NCI-H69 (cell line): ENCODE results near the gene RAMP2.
"Not testable (repeated sequence)": the region's sequence is repeated elsewhere in the genome, so short reads cannot be mapped to it uniquely, and the experiment has no call there.

ENCODE experiments used
- DNase-seq: peaks from one replicate; lab custom pipeline; 2025; lab: John Stamatoyannopoulos, UW

The RAMP2 gene

GRCh38 chr17:42760652-42761581, at the start of gene RAMP2:
TSS of gene RAMP2 (plus strand) at chr17:42761227. CDS start at chr17:42761262, 35 bp downstream.
- peak; percentile 74 for DNase-seq

- peak; percentile 87 for DNase-seq
Observed at GRCh38 chr17:42720996-42721583, 39.9 kb upstream of the RAMP2 start.

GRCh38 chr17:42723636-42724035, 37.4 kb upstream of the RAMP2 start:
- DNase-seq, result no peak

- no peak for DNase-seq
Observed at GRCh38 chr17:42725143-42725542, 35.9 kb upstream of the RAMP2 start.

- no peak for DNase-seq
Observed at GRCh38 chr17:42740699-42741098, 20.3 kb upstream of the RAMP2 start.

GRCh38 chr17:42742916-42743315, 18.1 kb upstream of the RAMP2 start:
- DNase-seq, result not testable (repeated sequence)

GRCh38 chr17:42743595-42744282, 17.3 kb upstream of the RAMP2 start:
- peak; percentile 62 for DNase-seq

- peak; percentile 94 for DNase-seq
Observed at GRCh38 chr17:42744283-42744805, 16.7 kb upstream of the RAMP2 start.

GRCh38 chr17:42744806-42745617, 16.0 kb upstream of the RAMP2 start, which contains the start of gene EZH1:
TSS of gene EZH1 (minus strand) at chr17:42745040. CDS start at chr17:42728941, 16,099 bp downstream.
- peak; percentile 98 for DNase-seq

- no peak for DNase-seq
Observed at GRCh38 chr17:42748202-42748907, 12.7 kb upstream of the RAMP2 start.

GRCh38 chr17:42748908-42749798, 11.9 kb upstream of the RAMP2 start:
- DNase-seq, result peak; percentile 67

- no peak for DNase-seq
Observed at GRCh38 chr17:42750739-42751344, 10.2 kb upstream of the RAMP2 start.

- DNase-seq, result no peak
Observed at GRCh38 chr17:42751628-42752027, 9.4 kb upstream of the RAMP2 start.

- DNase-seq, result no peak
Observed at GRCh38 chr17:42754782-42755181, 6.2 kb upstream of the RAMP2 start.

- DNase-seq, result no peak
Observed at GRCh38 chr17:42759982-42760651, 910 bp upstream of the RAMP2 start.

GRCh38 chr17:42761638-42762037, 611 bp downstream of the RAMP2 start:
- no peak for DNase-seq

- DNase-seq, result no peak
Observed at GRCh38 chr17:42766124-42766523, 5.1 kb downstream of the RAMP2 start.

- DNase-seq, result no peak
Observed at GRCh38 chr17:42767512-42767911, 6.5 kb downstream of the RAMP2 start.

- DNase-seq, result not testable (repeated sequence)
Observed at GRCh38 chr17:42768006-42768405, 7.0 kb downstream of the RAMP2 start.
